Natural killer cell (primary cell): ENCODE data around the gene UNG. TPM values are rescaled to one million over a fixed set of nuclear protein-coding genes. Genes with fewer than 3 reads are reported as not detected.

ENCODE experiments used
- ATAC-seq, 3 donors: fragments of 150-1000 bp in 2 of 3; fragments of 200-7000 bp in 1 of 3; cut with Tn5 transposase; 1 replicate in 1 of 3; 2 replicates in 2 of 3; pipeline ENCODE4 v1.10.0; 2021; ENCODE audit warnings: mild to moderate bottlenecking in 2 of 3, moderate library complexity in 2 of 3
- DNase-seq, 2 donors: peaks; one replicate each; pipeline versions ENCODE4 v3.0.0 to v3.0.0-alpha.2; 2013 to 2021; ENCODE audit warnings: mixed read lengths in 1 of 2
- H3K27ac ChIP-seq: one replicate; pipeline ENCODE4 v1.5.1; 2013; ENCODE audit warnings: mild to moderate bottlenecking, low read length
- H3K27me3 ChIP-seq: one replicate; pipeline ENCODE4 v1.6.1; 2013; ENCODE audit warnings: low read length; ENCODE audit not compliant: control insufficient read depth, insufficient read depth
- H3K36me3 ChIP-seq: one replicate; pipeline ENCODE4 v1.6.1; 2013; ENCODE audit warnings: low read length; ENCODE audit not compliant: control insufficient read depth, insufficient read depth
- H3K4me1 ChIP-seq: one replicate; pipeline ENCODE4 v1.6.1; 2013; ENCODE audit warnings: low read length; ENCODE audit not compliant: control insufficient read depth, insufficient read depth
- H3K4me3 ChIP-seq: one replicate; pipeline ENCODE4 v1.5.1; 2013; ENCODE audit warnings: low read length
- H3K9me3 ChIP-seq: one replicate; pipeline ENCODE4 v1.6.1; 2013; ENCODE audit warnings: low read length; ENCODE audit not compliant: control insufficient read depth, insufficient read depth
- H3K27ac Mint-ChIP-seq, 2 donors: one replicate each; pipeline ENCODE4 v1.8.0; 2022; ENCODE audit warnings: mild to moderate bottlenecking in 2 of 2, mixed read lengths in 2 of 2, moderate library complexity in 1 of 2
- H3K27me3 Mint-ChIP-seq, 2 donors: one replicate each; pipeline ENCODE4 v1.8.0; 2022; ENCODE audit warnings: low read depth in 2 of 2, mixed read lengths in 2 of 2
- H3K36me3 Mint-ChIP-seq: one replicate; pipeline ENCODE4 v1.8.0; 2022; ENCODE audit warnings: mixed read lengths
- H3K4me1 Mint-ChIP-seq, 2 donors: one replicate each; pipeline ENCODE4 v1.8.0; 2022; ENCODE audit warnings: mixed read lengths in 2 of 2
- H3K4me3 Mint-ChIP-seq: one replicate; pipeline ENCODE4 v1.8.0; 2022; ENCODE audit warnings: mild to moderate bottlenecking, moderate library complexity, mixed read lengths
- H3K9me3 Mint-ChIP-seq, 2 donors: one replicate each; pipeline ENCODE4 v1.8.0; 2022; ENCODE audit warnings: mixed read lengths in 2 of 2
- CTCF ChIP-seq: fragments of 200-600 bp; IDR thresholded peaks from one replicate; pipeline ENCODE4 v1.8.0; 2022; ENCODE audit warnings: antibody characterized with exemption
- WGBS: methylation state at CpG from one replicate; pipeline ENCODE4 v1.1.7; 2013; ENCODE audit warnings: missing lambda C conversion rate; ENCODE audit not compliant: insufficient coverage; 5-methylcytosine and 5-hydroxymethylcytosine counted together
- intact Hi-C: fragments of 100-400 bp; cut with micrococcal nuclease; formaldehyde crosslinking; loops from one replicate; pipeline ENCODE4 v1.14.2; 2022
- total RNA-seq, 4 donors: library from RNA; stranded (reverse); fragments of 120-200 nt in 1 of 4; gene quantifications; one replicate each; pipeline versions ENCODE4 v1.2.3 to v1.2.4, GENCODE V29; 2013 to 2022

UNG gene
- total RNA-seq, 3 donors from 2014 or later (not counting 1 experiment from before 2014, with no cell fraction given), result 8.7 to 10.7 (median 9.6) TPM

GRCh38 chr12:109113661-109114321 lies 16.4 kb downstream of the UNG start:
- 100% methylated on average over 5 of the region's 5 CpGs for WGBS
- no peak overlapping the region for H3K27ac ChIP-seq
- H3K36me3 ChIP-seq, result peaks cover 3% of the 10 kb centered on the region
- no peaks in the 10 kb centered on the region for H3K36me3 Mint-ChIP-seq
- H3K4me1 ChIP-seq, result no peaks in the 10 kb centered on the region
- H3K4me1 Mint-ChIP-seq, result peaks cover 0 to 9% of the 10 kb centered on the region in 2 donors
- no peaks in the 10 kb centered on the region for H3K27me3 ChIP-seq
- H3K27me3 Mint-ChIP-seq, result no peaks in the 10 kb centered on the region
- H3K9me3 Mint-ChIP-seq, result no peaks in the 10 kb centered on the region
- intact Hi-C loops, result no loop called here
- no peaks in the 10 kb centered on the region for H3K9me3 ChIP-seq
- ATAC-seq (no peak), DNase-seq (no peak)
- no peak overlapping the region for H3K27ac Mint-ChIP-seq
- no peak for TF ChIP-seq CTCF
- H3K4me3 ChIP-seq, result no peak overlapping the region
- no peak overlapping the region for H3K4me3 Mint-ChIP-seq

- Mint-ChIP-seq H3K4me1 (peaks cover 0 to 9% of the 10 kb centered on the region in 2 donors), H3K36me3 (no peaks in the 10 kb centered on the region)
- peaks cover 3% of the 10 kb centered on the region for H3K36me3 ChIP-seq
Observed at GRCh38 chr12:109114644-109115043, 17.2 kb downstream of the UNG start.

GRCh38 chr12:109115404-109115757 lies 18.0 kb downstream of the UNG start:
- ATAC-seq, result no peak
- Histone ChIP-seq H3K9me3 (no peaks in the 10 kb centered on the region), H3K27me3 (no peaks in the 10 kb centered on the region), H3K4me3 (no peak overlapping the region), H3K36me3 (no peaks in the 10 kb centered on the region), H3K4me1 (no peaks in the 10 kb centered on the region), H3K27ac (no peak overlapping the region)
- no peak for TF ChIP-seq CTCF
- Mint-ChIP-seq H3K4me3 (no peak overlapping the region), H3K27me3 (no peaks in the 10 kb centered on the region), H3K27ac (no peak overlapping the region), H3K9me3 (no peaks in the 10 kb centered on the region), H3K36me3 (no peaks in the 10 kb centered on the region), H3K4me1 (peaks cover 0 to 9% of the 10 kb centered on the region in 2 donors)
- no peak for DNase-seq
- intact Hi-C loops, result no loop called here
- 67% methylated on average over 3 of the region's 3 CpGs for WGBS

More at GRCh38 chr12:109114644-109115043, 17.2 kb downstream of the UNG start:
- DNase-seq (no peak), ATAC-seq (no peak)
- intact Hi-C loops, result no loop called here
- no peak overlapping the region for H3K4me3 Mint-ChIP-seq
- Histone ChIP-seq H3K27ac (no peak overlapping the region), H3K27me3 (no peaks in the 10 kb centered on the region), H3K4me3 (no peak overlapping the region), H3K4me1 (no peaks in the 10 kb centered on the region), H3K9me3 (no peaks in the 10 kb centered on the region)
- H3K27ac Mint-ChIP-seq, result no peak overlapping the region
- H3K9me3 Mint-ChIP-seq, result no peaks in the 10 kb centered on the region
- 100% methylated on average over 1 of the region's 2 CpGs for WGBS
- TF ChIP-seq CTCF, result no peak
- H3K27me3 Mint-ChIP-seq, result no peaks in the 10 kb centered on the region
